HEK293 (cell line): ENCODE data around the gene SOX5.

Source experiments
- CTCF ChIA-PET: fragments of 350-600 bp; formaldehyde crosslinking; extraction: SDS; loops from one replicate; lab custom pipeline; 2021; ENCODE audit warnings: antibody characterized with exemption; lab: Yijun Ruan, JAX
- POLR2A ChIA-PET: fragments of 300-600 bp; formaldehyde crosslinking; extraction: SDS; loops from one replicate; lab custom pipeline; 2020; ENCODE audit warnings: antibody characterized with exemption, inconsistent platforms; lab: Yijun Ruan, JAX
- H3K27ac ChIP-seq: fragments of 200-500 bp; sonication (Bioruptor generic); 2 replicates; pipeline ENCODE4 v1.5.1; 2014; ENCODE audit warnings: low read depth, low read length, control low read depth, inconsistent platforms; ENCODE audit errors: extremely low read depth
- H3K36me3 ChIP-seq, 2 experiments: fragments of 200-500 bp in 1 of 2; sonication (Bioruptor generic) in 1 of 2; 1 replicate in 1 of 2; 2 replicates in 1 of 2; pipeline ENCODE4 v1.5.1; 2014 to 2017; ENCODE audit warnings: inconsistent platforms in 2 of 2, low read length in 2 of 2; ENCODE audit not compliant: control insufficient read depth in 2 of 2, insufficient read depth in 1 of 2
- H3K4me1 ChIP-seq: fragments of 200-500 bp; sonication (Bioruptor generic); 2 replicates; pipeline ENCODE4 v1.5.1; 2014; ENCODE audit warnings: mild to moderate bottlenecking, low read length, inconsistent platforms; ENCODE audit not compliant: control insufficient read depth, insufficient read depth
- H3K4me3 ChIP-seq: 2 replicates; pipeline ENCODE4 v1.5.1; 2011; ENCODE audit warnings: low read depth, mild to moderate bottlenecking, control low read depth, low read length, moderate library complexity
- H3K9me3 ChIP-seq: fragments of 200-500 bp; sonication (Bioruptor generic); 2 replicates; pipeline ENCODE4 v1.5.1; 2014; ENCODE audit warnings: low read depth, low read length, inconsistent platforms; ENCODE audit not compliant: control insufficient read depth, insufficient read depth
- GLI2 ChIP-seq: fragments of 450-650 bp; formaldehyde crosslinking; IDR thresholded peaks from 2 replicates; pipeline ENCODE4; 2017; ENCODE audit warnings: missing biosample characterization, missing genetic modification characterization, low read depth, borderline replicate concordance
- KLF1 ChIP-seq: fragments of 450-650 bp; formaldehyde crosslinking; IDR thresholded peaks from 2 replicates; pipeline ENCODE4 v1.5.1; 2016; ENCODE audit warnings: missing biosample characterization, missing genetic modification characterization
- KLF9 ChIP-seq: fragments of 450-650 bp; formaldehyde crosslinking; IDR thresholded peaks from 2 replicates; pipeline ENCODE4 v1.5.1; 2016; ENCODE audit warnings: missing biosample characterization, missing genetic modification characterization, low read depth
- SCRT2 ChIP-seq: fragments of 450-650 bp; formaldehyde crosslinking; IDR thresholded peaks from 2 replicates; pipeline ENCODE4 v1.5.1; 2016; ENCODE audit warnings: missing biosample characterization, missing genetic modification characterization
- SP2 ChIP-seq: fragments of 450-650 bp; formaldehyde crosslinking; IDR thresholded peaks from 2 replicates; pipeline ENCODE4 v1.5.1; 2016; ENCODE audit warnings: missing biosample characterization, missing genetic modification characterization
- YY1 ChIP-seq: fragments of 450-650 bp; formaldehyde crosslinking; IDR thresholded peaks from 2 replicates; pipeline ENCODE4 v1.5.1; 2018; ENCODE audit warnings: missing biosample characterization, missing genetic modification characterization
- ZBTB11 ChIP-seq: fragments of 450-650 bp; formaldehyde crosslinking; conservative IDR thresholded peaks from 2 replicates; pipeline ENCODE4 v1.5.1; 2016; ENCODE audit warnings: low read depth, missing biosample characterization, missing genetic modification characterization
- ZEB2 ChIP-seq: fragments of 450-650 bp; formaldehyde crosslinking; IDR thresholded peaks from 2 replicates; pipeline ENCODE4 v1.5.1; 2016; ENCODE audit warnings: missing biosample characterization, missing genetic modification characterization
- ZNF132 ChIP-seq: fragments of 450-650 bp; formaldehyde crosslinking; IDR thresholded peaks from 2 replicates; pipeline ENCODE4 v1.5.1; 2017; ENCODE audit warnings: missing biosample characterization, missing genetic modification characterization, borderline replicate concordance
- ZNF175 ChIP-seq: fragments of 450-650 bp; formaldehyde crosslinking; IDR thresholded peaks from 2 replicates; pipeline ENCODE4 v1.5.1; 2016; ENCODE audit warnings: missing biosample characterization, missing genetic modification characterization
- ZNF184 ChIP-seq: fragments of 450-650 bp; IDR thresholded peaks from 2 replicates; pipeline ENCODE4 v1.5.1; 2018; ENCODE audit warnings: missing biosample characterization, mild to moderate bottlenecking, missing genetic modification characterization
- ZNF423 ChIP-seq: fragments of 450-650 bp; formaldehyde crosslinking; IDR thresholded peaks from 2 replicates; pipeline ENCODE4 v1.5.1; 2016; ENCODE audit warnings: missing biosample characterization, missing genetic modification characterization
- ZNF473 ChIP-seq: fragments of 450-650 bp; formaldehyde crosslinking; IDR thresholded peaks from 2 replicates; pipeline ENCODE4 v1.5.1; 2017; ENCODE audit warnings: missing biosample characterization, missing genetic modification characterization
- ZNF488 ChIP-seq: fragments of 450-650 bp; formaldehyde crosslinking; IDR thresholded peaks from 2 replicates; pipeline ENCODE4 v1.5.1; 2016; ENCODE audit warnings: missing biosample characterization, missing genetic modification characterization
- ZNF548 ChIP-seq: fragments of 450-650 bp; formaldehyde crosslinking; IDR thresholded peaks from 2 replicates; pipeline ENCODE4 v1.5.1; 2016; ENCODE audit warnings: missing biosample characterization, missing genetic modification characterization
- ZNF629 ChIP-seq: fragments of 450-650 bp; formaldehyde crosslinking; IDR thresholded peaks from 2 replicates; pipeline ENCODE4 v1.5.1; 2017; ENCODE audit warnings: missing biosample characterization, missing genetic modification characterization
- ZNF658 ChIP-seq: fragments of 450-650 bp; formaldehyde crosslinking; IDR thresholded peaks from 2 replicates; pipeline ENCODE4; 2016; ENCODE audit warnings: missing biosample characterization, missing genetic modification characterization
- ZNF701 ChIP-seq: fragments of 450-650 bp; formaldehyde crosslinking; IDR thresholded peaks from 2 replicates; pipeline ENCODE4 v1.5.1; 2016; ENCODE audit warnings: missing biosample characterization, missing genetic modification characterization
- ZNF776 ChIP-seq: fragments of 450-650 bp; formaldehyde crosslinking; IDR thresholded peaks from 2 replicates; pipeline ENCODE4 v1.5.0; 2017; ENCODE audit warnings: missing biosample characterization, missing genetic modification characterization, borderline replicate concordance
- ZNF785 ChIP-seq: fragments of 450-650 bp; formaldehyde crosslinking; IDR thresholded peaks from 2 replicates; pipeline ENCODE4 v1.5.1; 2016; ENCODE audit warnings: missing biosample characterization, missing genetic modification characterization
- TF ChIP-seq, protein P1 (sequence below): fragments of 450-650 bp; IDR thresholded peaks from 2 replicates; pipeline ENCODE4 v1.5.1; 2018; ENCODE audit warnings: missing biosample characterization, mild to moderate bottlenecking, missing genetic modification characterization
- TF ChIP-seq, protein P2 (sequence below): fragments of 450-650 bp; formaldehyde crosslinking; IDR thresholded peaks from 2 replicates; pipeline ENCODE4 v1.5.1; 2016; ENCODE audit warnings: missing biosample characterization, missing genetic modification characterization
- TF ChIP-seq, protein P3 (sequence below): fragments of 450-650 bp; formaldehyde crosslinking; IDR thresholded peaks from 2 replicates; pipeline ENCODE4 v1.5.1; 2016; ENCODE audit warnings: missing biosample characterization, missing genetic modification characterization

SOX5 gene

DNA sequence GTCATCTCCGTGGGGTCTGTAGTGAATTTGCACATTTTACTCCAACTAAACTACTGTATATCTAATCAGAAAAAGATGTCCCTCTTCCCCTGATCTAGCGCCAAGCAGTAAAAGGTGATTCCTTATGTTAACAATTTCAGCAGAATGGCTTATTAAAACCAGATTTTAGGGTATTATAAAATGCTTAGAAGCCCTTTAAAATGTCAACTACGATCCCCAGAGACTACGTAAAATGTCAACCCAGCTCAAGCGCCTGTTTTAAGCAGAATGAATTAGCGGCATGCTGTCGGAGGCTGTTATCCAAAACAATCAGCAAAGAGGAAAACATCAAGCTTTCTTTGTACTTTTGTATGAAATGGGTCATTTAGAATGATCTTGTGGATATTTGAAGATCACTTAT lies 408.9 kb downstream of the SOX5 start (continued):
- no peak for TF ChIP-seq KLF1 (tag by site-specific recombination)
- TF ChIP-seq ZEB2 (tag by site-specific recombination): no peak
- TF ChIP-seq ZNF785: no peak
- TF ChIP-seq YY1: no peak
- no peak for TF ChIP-seq ZNF423 (tag by site-specific recombination)
- no peak for TF ChIP-seq ZBTB11

DNA sequence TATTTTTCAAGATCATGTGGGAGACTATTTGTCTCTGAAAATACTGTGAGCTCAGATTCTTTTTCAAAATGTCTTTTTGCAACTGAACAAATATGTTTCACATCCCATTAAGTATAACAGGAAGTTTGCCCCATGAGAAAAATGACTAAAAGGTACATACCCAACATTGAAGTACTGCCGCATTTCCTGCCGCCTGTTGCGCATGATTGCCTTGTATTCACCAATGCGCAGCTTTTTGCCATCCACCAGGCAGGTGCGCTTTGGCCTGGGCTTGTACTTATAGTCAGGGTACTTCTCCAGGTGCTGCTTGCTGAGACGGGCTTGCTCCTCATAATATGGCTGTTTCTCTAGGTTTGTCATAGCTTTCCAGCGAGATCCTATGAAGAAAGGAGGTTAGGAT lies 413.2 kb downstream of the SOX5 start:
- ChIA-PET CTCF (interaction anchor here (0.6 kb wide), 1 partner anchor 131 kb away, joined by 4 read pairs; no protein-coding TSS in a partner anchor), POLR2A (no interaction called here)
- H3K4me1 ChIP-seq: no peaks in the 10 kb centered on the region
- H3K4me3 ChIP-seq: no peak overlapping the region
- no peak overlapping the region for H3K27ac ChIP-seq
- H3K36me3 ChIP-seq: no peaks in the 10 kb centered on the region
- no peak for TF ChIP-seq ZNF175 (tag by site-specific recombination)
- no peak for TF ChIP-seq ZNF658 (tag by site-specific recombination)
- TF ChIP-seq KLF9 (tag by site-specific recombination): no peak
- TF ChIP-seq, protein P1, sequence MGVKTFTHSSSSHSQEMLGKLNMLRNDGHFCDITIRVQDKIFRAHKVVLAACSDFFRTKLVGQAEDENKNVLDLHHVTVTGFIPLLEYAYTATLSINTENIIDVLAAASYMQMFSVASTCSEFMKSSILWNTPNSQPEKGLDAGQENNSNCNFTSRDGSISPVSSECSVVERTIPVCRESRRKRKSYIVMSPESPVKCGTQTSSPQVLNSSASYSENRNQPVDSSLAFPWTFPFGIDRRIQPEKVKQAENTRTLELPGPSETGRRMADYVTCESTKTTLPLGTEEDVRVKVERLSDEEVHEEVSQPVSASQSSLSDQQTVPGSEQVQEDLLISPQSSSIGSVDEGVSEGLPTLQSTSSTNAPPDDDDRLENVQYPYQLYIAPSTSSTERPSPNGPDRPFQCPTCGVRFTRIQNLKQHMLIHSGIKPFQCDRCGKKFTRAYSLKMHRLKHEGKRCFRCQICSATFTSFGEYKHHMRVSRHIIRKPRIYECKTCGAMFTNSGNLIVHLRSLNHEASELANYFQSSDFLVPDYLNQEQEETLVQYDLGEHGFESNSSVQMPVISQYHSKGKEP (tag by site-specific recombination): no peak
- TF ChIP-seq ZNF132 (tag by site-specific recombination): no peak
- no peak for TF ChIP-seq SCRT2 (tag by site-specific recombination)
- no peak for TF ChIP-seq SP2 (tag by site-specific recombination)
- no peak for TF ChIP-seq ZNF488 (tag by site-specific recombination)
- TF ChIP-seq ZNF629: no peak
- TF ChIP-seq, protein P2, sequence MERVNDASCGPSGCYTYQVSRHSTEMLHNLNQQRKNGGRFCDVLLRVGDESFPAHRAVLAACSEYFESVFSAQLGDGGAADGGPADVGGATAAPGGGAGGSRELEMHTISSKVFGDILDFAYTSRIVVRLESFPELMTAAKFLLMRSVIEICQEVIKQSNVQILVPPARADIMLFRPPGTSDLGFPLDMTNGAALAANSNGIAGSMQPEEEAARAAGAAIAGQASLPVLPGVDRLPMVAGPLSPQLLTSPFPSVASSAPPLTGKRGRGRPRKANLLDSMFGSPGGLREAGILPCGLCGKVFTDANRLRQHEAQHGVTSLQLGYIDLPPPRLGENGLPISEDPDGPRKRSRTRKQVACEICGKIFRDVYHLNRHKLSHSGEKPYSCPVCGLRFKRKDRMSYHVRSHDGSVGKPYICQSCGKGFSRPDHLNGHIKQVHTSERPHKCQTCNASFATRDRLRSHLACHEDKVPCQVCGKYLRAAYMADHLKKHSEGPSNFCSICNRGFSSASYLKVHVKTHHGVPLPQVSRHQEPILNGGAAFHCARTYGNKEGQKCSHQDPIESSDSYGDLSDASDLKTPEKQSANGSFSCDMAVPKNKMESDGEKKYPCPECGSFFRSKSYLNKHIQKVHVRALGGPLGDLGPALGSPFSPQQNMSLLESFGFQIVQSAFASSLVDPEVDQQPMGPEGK (tag by site-specific recombination): no peak
- no peak for TF ChIP-seq GLI2 (tag by site-specific recombination)
- no peak for TF ChIP-seq ZNF473 (tag by site-specific recombination)
- no peak for TF ChIP-seq ZNF548 (tag by site-specific recombination)
- no peak for TF ChIP-seq ZNF184 (tag by site-specific recombination)
- no peak for TF ChIP-seq ZNF701 (tag by site-specific recombination)
- TF ChIP-seq ZNF776 (tag by site-specific recombination): no peak
- TF ChIP-seq, protein P3, sequence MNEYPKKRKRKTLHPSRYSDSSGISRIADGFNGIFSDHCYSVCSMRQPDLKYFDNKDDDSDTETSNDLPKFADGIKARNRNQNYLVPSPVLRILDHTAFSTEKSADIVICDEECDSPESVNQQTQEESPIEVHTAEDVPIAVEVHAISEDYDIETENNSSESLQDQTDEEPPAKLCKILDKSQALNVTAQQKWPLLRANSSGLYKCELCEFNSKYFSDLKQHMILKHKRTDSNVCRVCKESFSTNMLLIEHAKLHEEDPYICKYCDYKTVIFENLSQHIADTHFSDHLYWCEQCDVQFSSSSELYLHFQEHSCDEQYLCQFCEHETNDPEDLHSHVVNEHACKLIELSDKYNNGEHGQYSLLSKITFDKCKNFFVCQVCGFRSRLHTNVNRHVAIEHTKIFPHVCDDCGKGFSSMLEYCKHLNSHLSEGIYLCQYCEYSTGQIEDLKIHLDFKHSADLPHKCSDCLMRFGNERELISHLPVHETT (tag by site-specific recombination): no peak
- H3K9me3 ChIP-seq: no peaks in the 10 kb centered on the region
